HepG2 (cell line): ENCODE measurements around the gene SF3B2. TPM values are rescaled to one million over a fixed set of nuclear protein-coding genes. Genes with fewer than 3 reads are reported as not detected.

ENCODE experiments used
- AGO1 ChIP-seq: fragments of 200-400 bp; formaldehyde crosslinking; IDR thresholded peaks from 2 replicates; pipeline ENCODE4 v1.6.1; 2017; ENCODE audit warnings: mild to moderate bottlenecking, low read depth, low read length, moderate library complexity; ENCODE audit not compliant: poor library complexity, severe bottlenecking
- ATF1 ChIP-seq: IDR thresholded peaks from 2 replicates; pipeline ENCODE4 v1.6.1; 2016; ENCODE audit warnings: mild to moderate bottlenecking, control low read depth
- ATM ChIP-seq: fragments of 450-650 bp; IDR thresholded peaks from 2 replicates; pipeline ENCODE4 v1.7.1; 2017; ENCODE audit warnings: mild to moderate bottlenecking, borderline replicate concordance
- CBX1 ChIP-seq: IDR thresholded peaks from one replicate; pipeline ENCODE4 v1.6.1; 2016; ENCODE audit warnings: antibody characterized with exemption, low read depth
- GFI1 ChIP-seq: sonication (generic); formaldehyde crosslinking; IDR thresholded peaks from 2 replicates; pipeline ENCODE4 v1.5.0; 2020; ENCODE audit warnings: missing genetic modification reagents, mild to moderate bottlenecking, borderline replicate concordance
- HDAC6 ChIP-seq: fragments of 200-600 bp; sonication (generic); IDR thresholded peaks from 2 replicates; pipeline ENCODE4 v1.7.0; 2017; ENCODE audit warnings: mild to moderate bottlenecking, antibody characterized with exemption, low read length, low read depth
- NAIF1 ChIP-seq: sonication (generic); formaldehyde crosslinking; IDR thresholded peaks from 2 replicates; pipeline ENCODE4 v1.5.0; 2020; ENCODE audit warnings: mild to moderate bottlenecking, missing genetic modification reagents, borderline replicate concordance
- RARG ChIP-seq: sonication (generic); formaldehyde crosslinking; IDR thresholded peaks from 2 replicates; pipeline ENCODE4 v1.4.0; 2020; ENCODE audit warnings: low read depth, mild to moderate bottlenecking, missing genetic modification reagents
- SAFB2 ChIP-seq: sonication (generic); formaldehyde crosslinking; IDR thresholded peaks from 2 replicates; pipeline ENCODE4 v1.5.1; 2020; ENCODE audit warnings: missing genetic modification reagents, low read depth, mild to moderate bottlenecking, borderline replicate concordance
- SP4 ChIP-seq: sonication (generic); formaldehyde crosslinking; IDR thresholded peaks from 2 replicates; pipeline ENCODE4 v1.8.1; 2023; ENCODE audit warnings: mild to moderate bottlenecking, missing genetic modification reagents
- SP5 ChIP-seq: IDR thresholded peaks from 2 replicates; pipeline ENCODE4 v1.6.1; 2016; ENCODE audit warnings: low read depth, borderline replicate concordance
- SRSF9 ChIP-seq: fragments of 200-400 bp; formaldehyde crosslinking; IDR thresholded peaks from 2 replicates; pipeline ENCODE4 v1.6.1; 2018; ENCODE audit warnings: borderline replicate concordance, mild to moderate bottlenecking, low read depth, low read length; ENCODE audit not compliant: insufficient read depth, poor library complexity, severe bottlenecking
- TRIM22 ChIP-seq: fragments of 450-650 bp; IDR thresholded peaks from 2 replicates; pipeline ENCODE4 v1.6.1; 2017
- ZBTB38 ChIP-seq: sonication (generic); formaldehyde crosslinking; IDR thresholded peaks from 2 replicates; pipeline ENCODE4 v1.5.1; 2020; ENCODE audit warnings: mild to moderate bottlenecking, missing genetic modification reagents
- ZFP62 ChIP-seq: sonication (generic); formaldehyde crosslinking; IDR thresholded peaks from 2 replicates; pipeline ENCODE4 v1.4.0; 2020; ENCODE audit warnings: missing genetic modification reagents
- ZHX2 ChIP-seq, 2 experiments: sonication (generic) in 1 of 2; formaldehyde crosslinking in 1 of 2; IDR thresholded peaks; 2 replicates each; pipeline versions ENCODE4 v1.6.1 to v1.9.0; 2014 to 2022; ENCODE audit warnings: antibody characterized with exemption in 1 of 2, borderline replicate concordance in 1 of 2, inconsistent platforms in 1 of 2, low read depth in 1 of 2, missing genetic modification reagents in 1 of 2
- ZMYM3 ChIP-seq: sonication (generic); formaldehyde crosslinking; IDR thresholded peaks from 2 replicates; pipeline ENCODE4 v1.5.1; 2020; ENCODE audit warnings: mild to moderate bottlenecking, missing genetic modification reagents
- ZNF121 ChIP-seq: sonication (generic); formaldehyde crosslinking; IDR thresholded peaks from 2 replicates; pipeline ENCODE4 v1.5.0; 2020; ENCODE audit warnings: mild to moderate bottlenecking, missing genetic modification reagents
- ZNF207 ChIP-seq: fragments of 450-650 bp; IDR thresholded peaks from 2 replicates; pipeline ENCODE4 v1.6.1; 2016; ENCODE audit warnings: antibody characterized with exemption, borderline replicate concordance
- ZNF503 ChIP-seq: sonication (generic); formaldehyde crosslinking; IDR thresholded peaks from 2 replicates; pipeline ENCODE4 v1.4.0; 2020; ENCODE audit warnings: missing genetic modification reagents
- ZNF598 ChIP-seq: sonication (generic); formaldehyde crosslinking; IDR thresholded peaks from 2 replicates; pipeline ENCODE4 v1.5.1; 2020; ENCODE audit warnings: mild to moderate bottlenecking, missing genetic modification reagents, borderline replicate concordance
- ZZZ3 ChIP-seq: sonication (generic); formaldehyde crosslinking; IDR thresholded peaks from 2 replicates; pipeline ENCODE4 v1.4.0; 2020; ENCODE audit warnings: missing genetic modification reagents, mild to moderate bottlenecking, borderline replicate concordance
- polyA plus RNA-seq, 8 experiments: library from polyadenylated mRNA; depleted of rRNA in 3 of 8; stranded (reverse) in 7 of 8; unstranded in 1 of 8; fragments of >200 nt; fragmentation: Illumina TruSeq in 4 of 8; extraction: Trizol in 4 of 8; gene quantifications; 2 replicates each; pipeline versions ENCODE4 v1.2.1 to v1.2.3, GENCODE V29; 2011 to 2016; ENCODE audit warnings: low read depth in 4 of 8, missing spikeins in 1 of 8, mixed read lengths in 1 of 8; ENCODE audit not compliant: insufficient read depth in 1 of 8
- total RNA-seq, 5 experiments: library from RNA; depleted of rRNA; stranded (reverse); fragments of >200 nt; fragmentation: Illumina TruSeq; extraction: Trizol; gene quantifications; 2 replicates each; pipeline ENCODE4 v1.2.3, GENCODE V29; 2016; ENCODE audit warnings: low read depth in 1 of 5

Gene SF3B2
- total and polyA plus RNA-seq, 2 of the 13 experiments (the other 11 are each of a cell fraction or from before 2014, with no cell fraction given) = 70.4 to 153 TPM

DNA sequence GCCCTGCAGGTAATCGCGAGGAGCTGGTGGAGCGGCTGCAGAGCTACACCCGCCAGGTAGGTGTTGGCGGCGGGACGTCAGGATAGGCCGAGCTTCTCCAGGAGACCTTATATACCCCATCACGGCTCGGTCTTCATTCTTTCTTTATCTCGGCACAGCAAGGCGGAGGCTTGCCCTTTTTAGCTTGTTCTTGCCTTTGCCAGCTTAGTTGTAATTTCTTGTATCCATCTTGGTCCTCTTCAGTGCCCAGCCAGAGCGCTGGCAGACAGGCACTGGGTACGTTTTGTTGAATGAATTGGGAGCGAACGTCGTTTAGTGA lies 459 bp downstream of the SF3B2 start (continued):
- 0 out of 2 replicates have a peak, but pooled peaks have one; percentile 3 for TF ChIP-seq ZNF503 (CRISPR knock-in tag)
- no peak for TF ChIP-seq ZMYM3 (CRISPR knock-in tag)
- TF ChIP-seq GFI1 (CRISPR knock-in tag) = no peak
- no peak for TF ChIP-seq RARG (CRISPR knock-in tag)
- no peak for TF ChIP-seq SRSF9
- TF ChIP-seq ZNF121 (CRISPR knock-in tag) = no peak
- no peak for TF ChIP-seq SAFB2
- no peak for TF ChIP-seq ZFP62 (CRISPR knock-in tag)
- no peak for TF ChIP-seq AGO1
- no peak for TF ChIP-seq ZZZ3 (CRISPR knock-in tag)
- TF ChIP-seq ZNF207 = no peak
- no peak for TF ChIP-seq ZBTB38 (CRISPR knock-in tag)
- TF ChIP-seq HDAC6 = no peak
- no peak for TF ChIP-seq TRIM22
- no peak for TF ChIP-seq ATM
- no peak for TF ChIP-seq ATF1 (CRISPR knock-in tag)
- no peak for TF ChIP-seq NAIF1
- no peak for TF ChIP-seq SP4 (CRISPR knock-in tag)
- no peak for TF ChIP-seq ZNF598
- TF ChIP-seq CBX1 = no peak
- no peak for TF ChIP-seq ZHX2 (IDR thresholded peaks at IDR 0.05; ENCODE audit: low read depth)
- TF ChIP-seq ZHX2 (CRISPR knock-in tag; IDR thresholded peaks at IDR 0.05; ENCODE audit: borderline replicate concordance) = no peak
- TF ChIP-seq SP5 (CRISPR knock-in tag) = no peak
